Stimulated activated CD8-positive, alpha-beta memory T cell treated with anti-CD3 and anti-CD28 coated beads, Interleukin-15, amount 100 ng/mL, for 1 hour (primary cell): ENCODE data around the gene MUC5B.

ENCODE experiments used
- DNase-seq: peaks from one replicate; pipeline ENCODE4 v3.0.0-alpha.2; 2020; ENCODE audit warnings: low read depth

Gene MUC5B

GRCh38 chr11:1220941-1221721, 1.7 kb upstream of the MUC5B start:
- no peak for DNase-seq

- DNase-seq = no peak
These were observed 986 bp upstream of the MUC5B start for GRCh38 chr11:1221848-1222311.

- DNase-seq = no peak
These were observed 662 bp downstream of the MUC5B start for GRCh38 chr11:1223346-1224110.

- DNase-seq = no peak
These were observed 1.2 kb downstream of the MUC5B start for GRCh38 chr11:1224111-1224490.

GRCh38 chr11:1224491-1225385, 1.9 kb downstream of the MUC5B start:
- DNase-seq = no peak

GRCh38 chr11:1225386-1226225, 2.7 kb downstream of the MUC5B start:
- no peak for DNase-seq

- DNase-seq = no peak
These were observed 3.5 kb downstream of the MUC5B start for GRCh38 chr11:1226226-1226985.

- DNase-seq = no peak
These were observed 4.2 kb downstream of the MUC5B start for GRCh38 chr11:1226986-1227550.

GRCh38 chr11:1227551-1228100, 4.8 kb downstream of the MUC5B start:
- no peak for DNase-seq

GRCh38 chr11:1228101-1228821, 5.4 kb downstream of the MUC5B start:
- no peak for DNase-seq

GRCh38 chr11:1228921-1229451, 6.1 kb downstream of the MUC5B start:
- no peak for DNase-seq

- DNase-seq = no peak
These were observed 6.7 kb downstream of the MUC5B start for GRCh38 chr11:1229471-1230120.

- no peak for DNase-seq
These were observed 7.2 kb downstream of the MUC5B start for GRCh38 chr11:1230121-1230455.

- no peak for DNase-seq
These were observed 7.9 kb downstream of the MUC5B start for GRCh38 chr11:1230456-1231395.

GRCh38 chr11:1231396-1232020, 8.6 kb downstream of the MUC5B start:
- no peak for DNase-seq

- no peak for DNase-seq
These were observed 9.4 kb downstream of the MUC5B start for GRCh38 chr11:1232021-1232882.
